Ascending aorta (tissue), 2 donors: Measurements from ENCODE around the gene TTLL6. TPM values are rescaled to one million over a fixed set of nuclear protein-coding genes. Genes with fewer than 3 reads are reported as not detected.
A peak's percentile ranks its signal among the peaks of the same experiment; 100 is the strongest.

Experiments
- DNase-seq, 2 donors: peaks; one replicate each; pipeline ENCODE4 v3.0.0-alpha.2; 2019; ENCODE audit warnings: low spot score in 2 of 2
- H3K27ac ChIP-seq, 2 donors: fragments of 200-600 bp; sonication (generic); one replicate each; pipeline ENCODE4 v1.5.1; 2016 to 2017; ENCODE audit warnings: mild to moderate bottlenecking in 1 of 2
- H3K27me3 ChIP-seq: fragments of 200-600 bp; sonication (generic); one replicate; pipeline ENCODE4 v1.5.1; 2017
- H3K36me3 ChIP-seq, 2 donors: fragments of 200-600 bp; sonication (generic); one replicate each; pipeline ENCODE4 v1.5.1; 2016
- H3K4me1 ChIP-seq, 2 donors: fragments of 200-600 bp; sonication (generic); one replicate each; pipeline ENCODE4 v1.5.1; 2016 to 2017; ENCODE audit warnings: mild to moderate bottlenecking in 1 of 2
- H3K4me3 ChIP-seq, 2 donors: fragments of 200-600 bp; sonication (generic); one replicate each; pipeline ENCODE4 v1.5.1; 2016 to 2017; ENCODE audit warnings: mild to moderate bottlenecking in 1 of 2
- H3K9me3 ChIP-seq, 2 donors: fragments of 200-600 bp; sonication (generic); one replicate each; pipeline ENCODE4 v1.5.1; 2016
- CTCF ChIP-seq, 3 experiments: fragments of 200-600 bp in 2 of 3; fragments of 450-650 bp in 1 of 3; sonication (generic) in 2 of 3; IDR thresholded peaks; one replicate each; pipeline ENCODE4 v1.5.1; 2016 to 2019; ENCODE audit warnings: antibody characterized with exemption in 3 of 3, mild to moderate bottlenecking in 1 of 3, moderate library complexity in 1 of 3
- intact Hi-C: fragments of 100-400 bp; cut with DNase I; formaldehyde crosslinking; loops from one replicate; pipeline ENCODE4 v1.15.1; 2023
- total RNA-seq: library from RNA; depleted of rRNA; stranded (reverse); fragments of >200 nt; gene quantifications from one replicate; pipeline ENCODE4 v1.1.0, GENCODE V29; 2016

The TTLL6 gene
- total RNA-seq, 1 donor from 2014 or later: not detected

GRCh38 chr17:48792033-48792798, 24.8 kb downstream of the TTLL6 start:
- no peak overlapping the region for H3K27ac ChIP-seq
- H3K4me1 ChIP-seq: no peaks in the 10 kb centered on the region
- H3K4me3 ChIP-seq: no peak overlapping the region
- DNase-seq: no peak
- TF ChIP-seq CTCF (IDR thresholded peaks at IDR 0.05): no peak
- no peaks in the 10 kb centered on the region for H3K27me3 ChIP-seq
- intact Hi-C loops: no loop called here
- H3K36me3 ChIP-seq: no peaks in the 10 kb centered on the region
- no peaks in the 10 kb centered on the region for H3K9me3 ChIP-seq

- Histone ChIP-seq H3K9me3 (no peaks in the 10 kb centered on the region), H3K4me3 (no peak overlapping the region), H3K27me3 (no peaks in the 10 kb centered on the region), H3K36me3 (no peaks in the 10 kb centered on the region), H3K4me1 (no peaks in the 10 kb centered on the region), H3K27ac (no peak overlapping the region)
- intact Hi-C loops: loop anchor here (2.0 kb wide), 2 partner anchors 69 to 121 kb away; partner anchors contain the start of genes PRAC1 and PRAC2
- TF ChIP-seq CTCF (IDR thresholded peaks at IDR 0.05): peak; percentile 58 to 74 (median 60)
- peak in 1 of 2 donors; percentile 79 for DNase-seq
Observed at GRCh38 chr17:48791128-48792032, 25.6 kb downstream of the TTLL6 start.

- Histone ChIP-seq H3K27me3 (no peaks in the 10 kb centered on the region), H3K27ac (no peak overlapping the region), H3K9me3 (no peaks in the 10 kb centered on the region), H3K4me1 (no peaks in the 10 kb centered on the region), H3K4me3 (no peak overlapping the region), H3K36me3 (no peaks in the 10 kb centered on the region)
- intact Hi-C loops: loop anchor here (2.0 kb wide), 2 partner anchors 68 to 120 kb away; partner anchors contain the start of genes PRAC1 and PRAC2
- no peak for DNase-seq
- TF ChIP-seq CTCF (IDR thresholded peaks at IDR 0.05): no peak
Observed at GRCh38 chr17:48790607-48791127, 26.4 kb downstream of the TTLL6 start.

GRCh38 chr17:48787828-48788227, 29.2 kb downstream of the TTLL6 start:
- H3K9me3 ChIP-seq: no peaks in the 10 kb centered on the region
- no peaks in the 10 kb centered on the region for H3K36me3 ChIP-seq
- DNase-seq: no peak
- no peaks in the 10 kb centered on the region for H3K4me1 ChIP-seq
- intact Hi-C loops: no loop called here
- no peak for TF ChIP-seq CTCF (IDR thresholded peaks at IDR 0.05)
- H3K4me3 ChIP-seq: no peak overlapping the region
- H3K27ac ChIP-seq: no peak overlapping the region
- H3K27me3 ChIP-seq: no peaks in the 10 kb centered on the region

GRCh38 chr17:48779421-48779820, 37.6 kb downstream of the TTLL6 start:
- Histone ChIP-seq H3K36me3 (no peaks in the 10 kb centered on the region), H3K9me3 (peaks cover 0 to 5% of the 10 kb centered on the region in 2 donors), H3K27ac (no peak overlapping the region), H3K27me3 (no peaks in the 10 kb centered on the region), H3K4me3 (no peak overlapping the region), H3K4me1 (no peaks in the 10 kb centered on the region)
- intact Hi-C loops: no loop called here
- TF ChIP-seq CTCF (IDR thresholded peaks at IDR 0.05): no peak
- no peak for DNase-seq
